ENCODE data around the gene SLC25A18. TPM values are rescaled to one million over a fixed set of nuclear protein-coding genes. Genes with fewer than 3 reads are reported as not detected.
"Not testable (repeated sequence)": the region's sequence is repeated elsewhere in the genome, so short reads cannot be mapped to it uniquely, and the experiment has no call there.

SLC25A18 gene, protein sequence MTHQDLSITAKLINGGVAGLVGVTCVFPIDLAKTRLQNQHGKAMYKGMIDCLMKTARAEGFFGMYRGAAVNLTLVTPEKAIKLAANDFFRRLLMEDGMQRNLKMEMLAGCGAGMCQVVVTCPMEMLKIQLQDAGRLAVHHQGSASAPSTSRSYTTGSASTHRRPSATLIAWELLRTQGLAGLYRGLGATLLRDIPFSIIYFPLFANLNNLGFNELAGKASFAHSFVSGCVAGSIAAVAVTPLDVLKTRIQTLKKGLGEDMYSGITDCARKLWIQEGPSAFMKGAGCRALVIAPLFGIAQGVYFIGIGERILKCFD
- 0.09 TPM for total RNA-seq
- polyA plus RNA-seq: 1.8 TPM
- long read RNA-seq, donor 1: 0 reads
- long read RNA-seq, donor 2: 0 reads
- long read RNA-seq, donor 3: 0 reads
- long read RNA-seq, donor 4: 0 reads
- long read RNA-seq, donor 5: 0 reads
- long read RNA-seq, donor 6: 0 reads
- long read RNA-seq, donor 7, partial matches to known transcripts: 51 of 155 reads
- long read RNA-seq, donor 7, other reads (novel, unspliced or antisense): 104 of 155 reads
- long read RNA-seq, donor 8: 0 reads
- long read RNA-seq, donor 9: 0 reads
- long read RNA-seq, donor 10: 0 reads

DNA sequence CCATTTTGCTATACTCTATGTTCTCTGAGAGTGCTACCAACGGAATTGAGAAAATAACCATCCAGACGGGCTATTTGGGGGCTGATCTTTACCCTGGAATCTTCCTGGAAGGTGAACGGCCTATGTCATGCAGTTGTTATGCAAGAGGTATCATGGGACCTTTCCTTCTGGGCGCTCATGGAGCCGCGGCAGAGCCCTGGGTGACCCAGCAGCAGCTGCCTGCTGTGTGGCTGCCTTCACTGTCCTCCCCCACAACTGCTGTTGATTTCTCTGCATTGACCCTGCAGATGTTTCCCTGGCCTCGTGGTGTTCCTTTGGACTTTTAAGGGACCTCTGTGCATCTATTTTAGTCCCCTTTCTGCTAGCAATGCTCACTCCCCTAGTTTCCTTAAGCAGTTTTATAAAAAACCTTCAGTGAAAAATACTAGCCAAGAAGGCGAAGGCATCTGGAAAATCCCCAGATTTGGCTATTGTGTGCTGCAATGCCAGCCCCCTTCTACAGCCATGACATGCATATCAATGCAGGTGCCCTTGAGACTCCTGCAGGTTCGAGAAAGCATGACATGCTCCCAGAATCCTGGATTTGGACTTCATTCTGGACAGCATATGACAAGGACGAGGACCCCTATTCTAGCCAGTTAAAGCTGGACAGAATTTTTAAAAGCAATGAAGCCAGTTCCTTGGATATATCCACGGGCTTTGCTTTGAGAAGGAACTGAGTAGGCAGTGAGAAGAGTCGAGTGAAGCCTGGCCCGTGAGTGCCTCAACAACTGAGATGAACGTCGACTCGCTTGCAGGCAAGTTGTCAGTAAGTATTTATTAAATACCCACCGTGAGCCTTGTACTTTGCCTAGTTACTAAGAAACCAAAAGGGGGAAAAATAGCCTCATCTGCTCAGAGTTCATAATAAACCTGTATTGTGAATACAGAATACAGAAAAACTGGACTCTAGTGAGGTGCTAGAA lies at the start of gene SLC25A18:
Gene SLC25A18 (plus strand): TSS at position 593 of the 965 bp plus-strand sequence. CDS start 16,447 bp downstream, outside the sequence.
- no peak for DNase-seq (ENCODE audit: low read depth in 6 of 9, low spot score in 9 of 9)
- no peaks in the 10 kb centered on the region for H3K36me3 ChIP-seq (ENCODE audit: control insufficient read depth in 2 of 2, insufficient read depth in 2 of 2, low read length in 1 of 2)
- H3K27ac ChIP-seq (ENCODE audit: low read depth in 1 of 2, low read length in 1 of 2): no peak within 1 kb of the TSS
- H3K27me3 ChIP-seq (ENCODE audit: control insufficient read depth in 2 of 2, insufficient read depth in 1 of 2, low read length in 1 of 2): no peaks in the 10 kb centered on the region
- no peaks in the 10 kb centered on the region for H3K9me3 ChIP-seq (ENCODE audit: control insufficient read depth in 2 of 2, insufficient read depth in 1 of 2, low read length in 1 of 2)
- H3K4me3 ChIP-seq (ENCODE audit: low read length in 2 of 2): no peak within 1 kb of the TSS
- H3K4me1 ChIP-seq (ENCODE audit: control insufficient read depth in 2 of 2, insufficient read depth in 2 of 2, low read length in 2 of 2): no peaks in the 10 kb centered on the region
- 88% methylated on average over 17 of the region's 17 CpGs for WGBS

DNA sequence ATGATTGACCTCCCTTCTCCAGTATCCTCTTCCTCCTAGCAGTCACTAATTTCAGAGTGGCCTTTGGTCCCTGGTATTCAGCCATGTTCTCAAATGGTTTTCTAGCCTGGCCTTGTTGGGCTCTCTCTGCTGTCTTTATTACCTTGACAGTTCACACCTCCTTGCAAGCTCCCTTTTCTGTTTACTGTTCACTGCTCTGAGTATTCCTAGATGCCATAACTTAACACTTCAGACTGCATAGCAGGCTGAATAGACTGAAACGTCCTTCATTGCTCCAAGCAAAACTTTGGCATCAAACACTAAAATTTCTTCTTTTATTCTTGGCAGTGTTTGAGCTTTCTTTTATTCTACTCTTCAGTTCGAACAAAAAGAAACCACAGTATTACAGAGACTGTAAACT lies 49.7 kb upstream of the SLC25A18 start:
- Histone ChIP-seq H3K27me3 (ENCODE audit: control insufficient read depth in 2 of 2, insufficient read depth in 1 of 2, low read length in 1 of 2) (peaks cover 0 to 3% of the 10 kb centered on the region in 2 donors), H3K9me3 (ENCODE audit: control insufficient read depth in 2 of 2, insufficient read depth in 1 of 2, low read length in 1 of 2) (no peaks in the 10 kb centered on the region), H3K27ac (ENCODE audit: low read depth in 1 of 2, low read length in 1 of 2) (no peak overlapping the region), H3K4me1 (ENCODE audit: control insufficient read depth in 2 of 2, insufficient read depth in 2 of 2, low read length in 2 of 2) (no peaks in the 10 kb centered on the region), H3K4me3 (ENCODE audit: low read length in 2 of 2) (no peak overlapping the region), H3K36me3 (ENCODE audit: control insufficient read depth in 2 of 2, insufficient read depth in 2 of 2, low read length in 1 of 2) (no peaks in the 10 kb centered on the region)
- no peak for DNase-seq (ENCODE audit: low read depth in 6 of 9, low spot score in 9 of 9)
- 75% methylated on average over 2 of the region's 2 CpGs for WGBS

DNA sequence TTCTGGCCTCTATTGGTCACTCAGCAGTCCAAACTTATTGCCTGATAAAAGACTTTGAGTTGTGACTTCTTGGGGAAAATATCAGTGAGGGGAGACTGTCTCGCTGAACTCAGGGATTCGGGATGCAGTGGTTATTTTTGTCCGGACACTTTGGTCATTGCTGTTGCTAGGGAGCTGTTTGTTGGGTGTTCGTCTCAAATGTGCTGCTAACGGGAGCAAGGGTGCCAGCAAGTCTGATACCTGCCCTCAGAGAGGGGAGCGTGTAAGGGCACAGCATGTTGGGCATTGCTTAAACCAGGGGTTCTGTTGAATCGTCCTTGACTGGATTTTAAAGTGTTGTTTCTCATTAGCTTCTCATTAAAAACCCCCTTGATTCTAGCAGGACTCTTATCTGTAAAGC lies 49.2 kb upstream of the SLC25A18 start:
- H3K36me3 ChIP-seq (ENCODE audit: control insufficient read depth in 2 of 2, insufficient read depth in 2 of 2, low read length in 1 of 2): no peaks in the 10 kb centered on the region
- H3K9me3 ChIP-seq (ENCODE audit: control insufficient read depth in 2 of 2, insufficient read depth in 1 of 2, low read length in 1 of 2): no peaks in the 10 kb centered on the region
- H3K4me3 ChIP-seq (ENCODE audit: low read length in 2 of 2): no peak overlapping the region
- H3K27ac ChIP-seq (ENCODE audit: low read depth in 1 of 2, low read length in 1 of 2): no peak overlapping the region
- peaks cover 0 to 3% of the 10 kb centered on the region in 2 donors for H3K27me3 ChIP-seq (ENCODE audit: control insufficient read depth in 2 of 2, insufficient read depth in 1 of 2, low read length in 1 of 2)
- DNase-seq (ENCODE audit: low read depth in 6 of 9, low spot score in 9 of 9): no peak
- no peaks in the 10 kb centered on the region for H3K4me1 ChIP-seq (ENCODE audit: control insufficient read depth in 2 of 2, insufficient read depth in 2 of 2, low read length in 2 of 2)
- 97% methylated on average over 7 of the region's 7 CpGs for WGBS

DNA sequence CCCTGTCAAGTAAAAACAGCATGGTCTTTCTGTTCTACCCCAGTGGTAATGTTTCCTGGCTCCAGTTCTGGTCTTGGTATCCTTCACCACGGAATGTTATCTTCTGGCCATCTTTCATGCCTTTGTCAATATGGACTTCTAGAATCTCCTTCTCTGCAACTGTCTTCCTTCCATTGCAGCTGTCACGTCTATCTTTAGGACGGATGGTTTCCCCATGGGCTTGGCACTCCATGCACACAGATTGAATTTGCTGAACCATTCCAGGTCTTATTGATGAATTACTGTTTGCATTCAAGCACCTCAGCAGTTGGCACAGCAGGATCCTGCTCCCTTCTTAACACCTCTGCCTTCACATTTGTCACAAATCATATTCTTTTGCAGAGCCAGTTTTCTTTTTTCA lies 44.9 kb upstream of the SLC25A18 start:
- no peak overlapping the region for H3K27ac ChIP-seq (ENCODE audit: low read depth in 1 of 2, low read length in 1 of 2)
- no peak overlapping the region for H3K4me3 ChIP-seq (ENCODE audit: low read length in 2 of 2)
- 93% methylated on average over 3 of the region's 3 CpGs for WGBS
- no peaks in the 10 kb centered on the region for H3K27me3 ChIP-seq (ENCODE audit: control insufficient read depth in 2 of 2, insufficient read depth in 1 of 2, low read length in 1 of 2)
- no peak for DNase-seq (ENCODE audit: low read depth in 6 of 9, low spot score in 9 of 9)
- H3K4me1 ChIP-seq (ENCODE audit: control insufficient read depth in 2 of 2, insufficient read depth in 2 of 2, low read length in 2 of 2): no peaks in the 10 kb centered on the region
- H3K9me3 ChIP-seq (ENCODE audit: control insufficient read depth in 2 of 2, insufficient read depth in 1 of 2, low read length in 1 of 2): no peaks in the 10 kb centered on the region
- no peaks in the 10 kb centered on the region for H3K36me3 ChIP-seq (ENCODE audit: control insufficient read depth in 2 of 2, insufficient read depth in 2 of 2, low read length in 1 of 2)

DNA sequence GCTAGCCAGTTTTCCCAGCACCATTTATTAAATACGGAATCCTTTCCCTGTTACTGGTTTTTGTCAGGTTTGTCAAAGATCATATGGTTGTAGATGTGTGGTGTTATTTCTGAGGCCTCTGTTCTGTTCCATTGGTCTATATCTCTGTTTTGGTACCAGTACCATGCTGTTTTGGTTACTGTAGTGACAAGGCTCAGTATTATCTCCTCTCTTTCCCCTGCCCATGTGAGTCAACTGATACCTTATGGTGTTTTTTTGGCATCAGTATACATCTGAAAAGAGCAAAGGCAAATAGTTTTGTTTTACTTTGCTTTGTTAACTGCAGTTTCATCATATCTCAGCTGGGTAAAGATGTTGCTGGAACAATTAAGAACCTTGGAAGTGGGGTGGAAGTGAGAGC lies 41.3 kb upstream of the SLC25A18 start:
- not testable (repeated sequence) for H3K9me3 ChIP-seq (ENCODE audit: control insufficient read depth in 2 of 2, insufficient read depth in 1 of 2, low read length in 1 of 2); H3K27ac ChIP-seq (ENCODE audit: low read depth in 1 of 2, low read length in 1 of 2); DNase-seq (ENCODE audit: low read depth in 6 of 9, low spot score in 9 of 9); H3K27me3 ChIP-seq (ENCODE audit: control insufficient read depth in 2 of 2, insufficient read depth in 1 of 2, low read length in 1 of 2); H3K36me3 ChIP-seq (ENCODE audit: control insufficient read depth in 2 of 2, insufficient read depth in 2 of 2, low read length in 1 of 2); H3K4me3 ChIP-seq (ENCODE audit: low read length in 2 of 2); H3K4me1 ChIP-seq (ENCODE audit: control insufficient read depth in 2 of 2, insufficient read depth in 2 of 2, low read length in 2 of 2)
- WGBS: 96% methylated on average over 1 of the region's 1 CpG

DNA sequence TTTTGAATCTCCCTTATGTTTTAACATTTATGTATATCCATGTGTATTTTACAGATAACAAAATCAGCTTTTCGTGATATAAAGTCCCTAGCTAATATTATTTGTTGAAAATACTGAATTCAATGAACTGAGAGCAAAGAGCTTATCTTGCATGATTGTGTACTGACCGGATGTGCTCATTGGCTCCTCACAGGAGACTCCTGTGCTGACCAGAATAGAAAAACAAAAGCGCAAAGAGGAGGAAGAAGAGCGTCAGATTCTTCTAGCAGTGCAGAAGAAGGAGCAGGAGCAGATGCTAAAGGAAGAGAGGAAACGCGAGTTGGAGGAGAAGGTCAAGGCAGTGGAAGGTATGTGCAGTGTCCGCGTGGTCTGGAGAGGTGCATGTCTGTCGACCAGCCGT lies 39.4 kb upstream of the SLC25A18 start:
- Histone ChIP-seq H3K27ac (ENCODE audit: low read depth in 1 of 2, low read length in 1 of 2) (no peak overlapping the region), H3K4me3 (ENCODE audit: low read length in 2 of 2) (no peak overlapping the region), H3K27me3 (ENCODE audit: control insufficient read depth in 2 of 2, insufficient read depth in 1 of 2, low read length in 1 of 2) (no peaks in the 10 kb centered on the region), H3K4me1 (ENCODE audit: control insufficient read depth in 2 of 2, insufficient read depth in 2 of 2, low read length in 2 of 2) (peaks cover 0 to 2% of the 10 kb centered on the region in 2 donors), H3K9me3 (ENCODE audit: control insufficient read depth in 2 of 2, insufficient read depth in 1 of 2, low read length in 1 of 2) (no peaks in the 10 kb centered on the region), H3K36me3 (ENCODE audit: control insufficient read depth in 2 of 2, insufficient read depth in 2 of 2, low read length in 1 of 2) (no peaks in the 10 kb centered on the region)
- no peak for DNase-seq (ENCODE audit: low read depth in 6 of 9, low spot score in 9 of 9)
- WGBS: 93% methylated on average over 10 of the region's 10 CpGs

DNA sequence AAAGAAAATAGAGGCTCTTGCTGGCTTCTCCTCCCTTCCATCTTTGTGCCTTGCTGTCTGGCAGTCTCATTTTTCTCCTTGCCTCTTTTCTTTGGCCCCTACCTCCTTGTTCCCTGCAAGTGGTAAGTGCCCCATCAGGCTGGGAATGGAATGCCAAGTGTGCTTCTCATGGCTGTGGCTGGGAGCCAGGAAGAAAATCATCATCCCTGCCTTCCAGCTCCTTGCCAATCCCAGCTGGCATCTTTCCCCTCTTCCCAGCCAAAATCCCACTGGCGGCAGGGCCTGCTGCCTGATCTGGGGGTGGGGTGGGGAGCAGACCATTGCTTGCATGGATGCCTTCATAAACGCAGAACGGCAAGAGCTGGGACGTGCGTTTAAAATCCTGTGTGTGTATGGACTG lies 27.0 kb upstream of the SLC25A18 start:
- no peaks in the 10 kb centered on the region for H3K27me3 ChIP-seq (ENCODE audit: control insufficient read depth in 2 of 2, insufficient read depth in 1 of 2, low read length in 1 of 2)
- H3K36me3 ChIP-seq (ENCODE audit: control insufficient read depth in 2 of 2, insufficient read depth in 2 of 2, low read length in 1 of 2): no peaks in the 10 kb centered on the region
- no peak overlapping the region for H3K27ac ChIP-seq (ENCODE audit: low read depth in 1 of 2, low read length in 1 of 2)
- no peaks in the 10 kb centered on the region for H3K9me3 ChIP-seq (ENCODE audit: control insufficient read depth in 2 of 2, insufficient read depth in 1 of 2, low read length in 1 of 2)
- H3K4me1 ChIP-seq (ENCODE audit: control insufficient read depth in 2 of 2, insufficient read depth in 2 of 2, low read length in 2 of 2): no peaks in the 10 kb centered on the region
- DNase-seq (ENCODE audit: low read depth in 6 of 9, low spot score in 9 of 9): no peak
- WGBS: 94% methylated on average over 5 of the region's 5 CpGs
- H3K4me3 ChIP-seq (ENCODE audit: low read length in 2 of 2): no peak overlapping the region

DNA sequence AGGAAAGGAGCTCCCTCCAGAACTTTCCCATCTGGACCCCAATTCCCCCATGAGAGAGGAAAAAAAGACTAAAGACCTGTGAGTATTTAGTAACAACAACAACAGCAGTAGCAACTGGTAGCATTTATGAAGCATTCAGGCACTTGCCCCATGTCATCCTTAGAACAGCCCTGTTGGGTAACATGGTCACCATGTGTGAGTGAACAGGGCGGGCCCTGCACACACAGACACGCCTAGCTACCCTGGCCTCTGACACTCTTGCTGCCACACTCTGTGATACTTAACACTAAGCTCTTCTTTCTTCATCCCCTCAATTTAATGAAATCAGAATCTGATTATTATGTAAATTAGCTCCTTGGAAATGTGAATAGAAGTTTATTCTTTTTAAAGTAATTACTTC lies 26.1 kb upstream of the SLC25A18 start:
- DNase-seq (ENCODE audit: low read depth in 6 of 9, low spot score in 9 of 9): no peak
- Histone ChIP-seq H3K4me3 (ENCODE audit: low read length in 2 of 2) (no peak overlapping the region), H3K4me1 (ENCODE audit: control insufficient read depth in 2 of 2, insufficient read depth in 2 of 2, low read length in 2 of 2) (no peaks in the 10 kb centered on the region), H3K27ac (ENCODE audit: low read depth in 1 of 2, low read length in 1 of 2) (no peak overlapping the region), H3K9me3 (ENCODE audit: control insufficient read depth in 2 of 2, insufficient read depth in 1 of 2, low read length in 1 of 2) (no peaks in the 10 kb centered on the region), H3K36me3 (ENCODE audit: control insufficient read depth in 2 of 2, insufficient read depth in 2 of 2, low read length in 1 of 2) (no peaks in the 10 kb centered on the region), H3K27me3 (ENCODE audit: control insufficient read depth in 2 of 2, insufficient read depth in 1 of 2, low read length in 1 of 2) (no peaks in the 10 kb centered on the region)
- 97% methylated on average over 2 of the region's 2 CpGs for WGBS

DNA sequence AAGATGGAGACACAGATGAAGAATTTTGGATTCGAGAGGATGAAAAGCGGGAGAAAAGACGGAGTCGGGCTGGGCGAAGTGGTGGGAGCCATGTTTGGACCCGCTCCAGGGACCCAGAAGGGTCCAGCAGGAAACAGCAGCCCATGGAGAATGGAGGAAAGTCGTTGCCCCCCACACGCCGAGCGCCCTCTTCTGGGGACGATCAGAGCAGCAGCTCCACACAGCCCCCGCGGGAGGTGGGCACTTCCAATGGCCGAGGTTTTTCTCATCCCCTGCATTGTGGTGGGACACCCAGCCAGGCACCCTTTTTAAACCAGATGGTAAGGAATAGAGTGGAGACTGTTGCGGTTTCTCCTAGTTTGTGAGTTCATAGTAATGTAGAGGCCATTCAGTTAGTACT lies 22.8 kb upstream of the SLC25A18 start:
- H3K27me3 ChIP-seq (ENCODE audit: control insufficient read depth in 2 of 2, insufficient read depth in 1 of 2, low read length in 1 of 2): no peaks in the 10 kb centered on the region
- DNase-seq (ENCODE audit: low read depth in 6 of 9, low spot score in 9 of 9): no peak
- H3K4me3 ChIP-seq (ENCODE audit: low read length in 2 of 2): no peak overlapping the region
- no peak overlapping the region for H3K27ac ChIP-seq (ENCODE audit: low read depth in 1 of 2, low read length in 1 of 2)
- no peaks in the 10 kb centered on the region for H3K36me3 ChIP-seq (ENCODE audit: control insufficient read depth in 2 of 2, insufficient read depth in 2 of 2, low read length in 1 of 2)
- no peaks in the 10 kb centered on the region for H3K4me1 ChIP-seq (ENCODE audit: control insufficient read depth in 2 of 2, insufficient read depth in 2 of 2, low read length in 2 of 2)
- WGBS: 91% methylated on average over 15 of the region's 15 CpGs
- H3K9me3 ChIP-seq (ENCODE audit: control insufficient read depth in 2 of 2, insufficient read depth in 1 of 2, low read length in 1 of 2): no peaks in the 10 kb centered on the region
